HG03135 (cell line): ENCODE measurements around the gene B3GLCT.
A peak's percentile ranks its signal among the peaks of the same experiment; 100 is the strongest.
"Not testable (repeated sequence)": the region's sequence is repeated elsewhere in the genome, so short reads cannot be mapped to it uniquely, and the experiment has no call there.

Experiments used
- ATAC-seq: cut with Tn5 transposase; IDR thresholded peaks from one replicate; pipeline ENCODE4 v1.9.1; 2021; ENCODE audit warnings: mild to moderate bottlenecking, moderate library complexity; ENCODE audit not compliant: unreplicated experiment

Gene B3GLCT

DNA sequence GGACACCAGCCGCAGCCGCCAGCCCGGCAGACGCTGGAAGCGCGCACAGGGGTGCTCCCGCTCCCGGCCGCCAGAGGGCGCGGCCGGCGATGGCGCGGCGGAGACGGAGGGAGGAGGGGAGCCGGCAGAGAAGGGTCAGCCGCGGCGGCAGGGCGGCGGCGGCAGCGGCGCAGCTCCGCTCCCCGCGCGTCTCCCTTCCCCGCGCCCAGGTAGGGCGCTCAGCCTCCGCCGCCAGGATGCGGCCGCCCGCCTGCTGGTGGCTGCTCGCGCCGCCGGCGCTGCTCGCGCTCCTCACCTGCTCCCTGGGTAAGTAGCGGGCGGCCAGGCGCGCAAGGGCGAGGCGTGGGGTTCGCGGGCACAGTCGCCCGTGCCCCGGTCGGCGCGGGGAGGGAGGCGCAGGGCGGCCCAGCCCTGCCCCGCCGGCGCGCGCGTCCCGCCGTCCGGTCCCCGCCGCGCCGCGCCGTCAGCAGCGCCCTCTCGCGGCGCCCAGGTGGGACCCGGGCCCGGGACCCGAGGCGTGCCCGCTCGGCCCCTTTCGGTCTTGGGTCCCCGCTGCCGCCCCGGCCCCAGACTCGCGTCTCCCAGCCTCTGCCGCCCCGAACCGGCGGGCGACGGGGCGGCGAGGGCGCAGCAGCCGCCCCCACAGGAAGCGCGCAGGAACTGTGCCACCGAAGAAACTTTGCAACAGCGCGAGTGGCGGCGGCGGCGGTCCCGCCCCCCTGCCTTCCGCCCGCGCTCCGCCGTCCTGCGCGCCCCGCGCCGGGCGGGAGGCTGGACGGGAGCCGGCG lies at the start of gene B3GLCT:
Gene B3GLCT (plus strand): TSS at position 127 of the 788 bp plus-strand sequence. CDS start 110 bp downstream, at position 237.
- ATAC-seq = peak; percentile 83

DNA sequence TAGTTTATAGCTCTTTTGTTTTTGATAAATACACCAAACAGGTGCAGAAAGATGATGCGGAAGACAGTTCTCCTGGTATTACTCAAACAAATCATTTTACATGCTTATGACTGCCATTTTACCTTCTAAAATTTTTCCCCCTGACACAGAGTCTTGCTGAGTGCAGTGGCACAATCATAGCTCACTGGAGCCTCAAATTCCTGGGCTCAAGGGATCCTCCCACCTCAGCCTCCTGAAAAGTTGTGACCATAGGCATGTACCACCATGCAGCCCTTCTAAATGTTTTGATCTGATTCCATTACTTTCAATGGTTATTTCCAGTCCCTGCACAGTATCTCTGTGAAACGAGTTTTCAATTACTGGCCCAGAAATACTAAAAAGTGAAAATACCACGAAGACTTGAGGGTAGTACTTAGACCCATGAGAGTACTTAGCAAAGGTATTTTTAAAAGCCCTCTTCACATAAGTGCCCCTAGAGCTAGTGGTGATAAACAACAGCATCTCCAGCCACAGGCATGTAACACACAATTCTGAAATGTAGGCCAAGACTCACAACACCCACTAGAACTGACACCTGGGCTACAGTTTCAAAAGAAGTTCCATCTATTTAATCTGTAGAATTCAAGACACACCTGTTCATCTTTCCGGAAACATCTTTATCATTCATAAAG lies 49.3 kb upstream of the B3GLCT start:
- ATAC-seq = no peak

GRCh38 chr13:31151837-31152236 lies 47.9 kb upstream of the B3GLCT start:
- ATAC-seq = no peak

DNA sequence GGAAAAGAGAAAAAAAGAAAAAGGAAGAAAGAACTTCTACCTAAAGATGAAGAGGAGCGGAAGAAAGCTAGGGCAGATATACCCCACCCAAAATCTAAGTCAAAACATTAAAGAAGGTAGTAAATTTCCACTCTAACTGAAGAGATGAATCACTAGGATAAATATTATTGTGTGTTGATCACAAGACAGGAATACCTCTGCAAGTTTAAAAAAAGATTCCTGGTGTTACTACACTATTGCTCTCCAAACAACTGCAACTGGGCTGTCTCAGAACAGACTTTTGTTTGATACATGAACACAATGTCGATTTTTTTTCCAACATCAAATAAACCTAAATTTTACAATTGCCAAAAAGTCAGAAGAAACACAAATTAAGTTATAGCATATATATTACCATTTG lies 44.8 kb upstream of the B3GLCT start:
- no peak for ATAC-seq

DNA sequence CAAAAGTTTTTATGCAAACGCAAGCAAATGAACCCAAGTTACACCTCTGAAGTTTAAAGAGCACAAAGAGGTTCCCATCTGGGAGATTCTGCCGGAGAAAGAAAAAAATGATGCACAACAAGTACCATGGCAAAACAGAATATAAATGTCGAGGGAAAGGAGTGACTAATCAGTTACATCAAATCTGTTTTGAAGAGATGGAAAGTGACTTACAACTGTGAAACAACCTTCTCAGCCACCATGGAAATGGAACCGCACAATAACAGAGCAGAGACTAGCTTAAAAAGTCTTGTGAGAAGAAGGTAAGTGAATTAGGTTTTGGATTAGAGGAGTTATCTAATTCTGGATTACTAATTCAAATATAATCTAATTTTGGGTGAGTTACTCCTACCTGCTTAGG lies 40.5 kb upstream of the B3GLCT start:
- no peak for ATAC-seq

GRCh38 chr13:31160857-31161556 lies 38.8 kb upstream of the B3GLCT start:
- ATAC-seq = peak; percentile 21

DNA sequence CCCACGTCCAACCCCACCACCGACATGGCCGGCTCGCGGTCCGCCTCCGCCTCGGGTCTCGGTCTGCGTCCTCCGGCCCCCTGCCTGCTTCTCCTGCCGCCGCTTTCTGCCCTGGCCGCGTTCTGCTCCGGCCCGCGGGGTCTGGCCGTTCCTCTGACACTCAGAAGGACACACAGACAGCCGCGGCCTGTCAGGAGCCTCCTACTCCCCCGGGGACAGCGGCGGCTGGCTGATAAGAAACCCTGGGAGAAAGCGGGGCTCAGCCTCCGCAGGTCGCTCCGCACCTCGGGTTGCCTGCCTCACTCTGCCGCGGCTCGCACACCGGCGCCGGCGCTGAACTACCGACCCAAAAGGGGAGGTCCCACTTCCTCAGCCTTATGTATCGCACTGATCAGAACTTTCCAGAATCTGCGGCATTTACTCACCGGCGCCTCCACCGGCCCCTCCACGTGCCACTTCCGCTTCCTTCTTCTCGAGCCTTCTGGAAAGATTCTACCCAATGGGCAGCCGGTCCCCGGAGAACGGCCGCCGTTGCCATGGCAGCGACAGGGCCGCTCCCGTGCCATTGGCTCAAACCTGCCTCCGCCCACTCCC lies 38.1 kb upstream of the B3GLCT start, which contains the start of gene HSPH1:
Gene HSPH1 (minus strand): TSS at position 348 of the 594 bp plus-strand sequence. CDS start 322 bp downstream, at position 26.
- ATAC-seq = peak; percentile 80

GRCh38 chr13:31162151-31163008 lies 37.4 kb upstream of the B3GLCT start:
- ATAC-seq = peak; percentile 82

DNA sequence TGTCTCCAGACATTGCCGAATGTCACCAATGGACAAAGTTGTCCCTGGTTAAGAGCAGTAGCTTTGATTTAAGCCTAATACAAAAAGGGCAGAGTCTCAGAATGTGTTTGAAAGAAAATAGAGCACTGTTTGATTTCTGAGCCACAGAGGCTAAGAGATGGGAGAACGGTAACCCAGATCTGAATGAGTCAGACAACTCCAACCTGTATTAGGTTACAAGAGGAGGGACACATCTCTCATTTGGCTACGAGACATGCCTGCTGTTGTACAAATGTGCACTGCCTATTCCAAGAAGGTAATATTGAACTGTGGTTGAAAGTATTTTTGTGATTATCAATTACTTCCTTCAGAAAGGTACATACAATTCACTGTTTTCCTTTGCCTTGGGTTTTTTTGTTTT lies 33.2 kb upstream of the B3GLCT start:
- ATAC-seq = no peak

DNA sequence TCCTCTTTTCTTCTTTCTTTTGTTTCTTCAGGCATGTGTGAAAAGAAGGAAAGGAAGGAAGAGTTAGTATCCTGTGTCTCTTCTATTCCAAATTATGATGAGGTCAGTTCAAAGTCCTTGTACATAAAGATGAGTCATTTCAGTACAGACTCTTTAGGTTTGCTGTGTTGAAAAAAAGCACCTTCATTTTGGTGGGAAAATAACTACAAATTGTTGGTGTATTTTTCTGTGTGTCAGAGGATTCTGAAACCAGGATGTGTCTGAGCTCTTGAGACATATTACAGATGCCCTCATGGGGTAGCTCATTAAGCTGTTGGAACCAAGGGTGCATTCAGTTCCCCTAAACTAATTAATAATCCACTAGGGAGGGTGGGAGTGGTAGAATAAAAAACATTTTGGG lies 32.3 kb upstream of the B3GLCT start:
- ATAC-seq = peak; percentile 58

DNA sequence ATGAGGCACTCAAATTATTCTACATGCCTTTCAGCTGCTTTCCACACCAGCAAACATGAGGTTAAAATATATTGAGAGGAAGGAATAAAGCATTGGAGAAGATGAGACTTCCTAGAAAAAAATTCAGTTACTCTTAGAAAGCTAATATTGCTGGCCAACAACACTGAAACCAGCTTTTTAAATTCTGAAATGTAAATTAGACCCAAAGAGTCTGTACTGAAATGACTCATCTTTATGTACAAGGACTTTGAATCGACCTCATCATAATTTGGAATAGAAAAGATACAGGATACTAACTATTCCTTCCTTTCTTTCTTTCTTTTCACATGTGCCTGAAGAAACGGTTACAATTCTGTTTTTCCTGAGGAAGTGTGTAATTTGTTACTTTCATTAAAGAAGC lies 31.6 kb upstream of the B3GLCT start:
- peak; percentile 63 for ATAC-seq

DNA sequence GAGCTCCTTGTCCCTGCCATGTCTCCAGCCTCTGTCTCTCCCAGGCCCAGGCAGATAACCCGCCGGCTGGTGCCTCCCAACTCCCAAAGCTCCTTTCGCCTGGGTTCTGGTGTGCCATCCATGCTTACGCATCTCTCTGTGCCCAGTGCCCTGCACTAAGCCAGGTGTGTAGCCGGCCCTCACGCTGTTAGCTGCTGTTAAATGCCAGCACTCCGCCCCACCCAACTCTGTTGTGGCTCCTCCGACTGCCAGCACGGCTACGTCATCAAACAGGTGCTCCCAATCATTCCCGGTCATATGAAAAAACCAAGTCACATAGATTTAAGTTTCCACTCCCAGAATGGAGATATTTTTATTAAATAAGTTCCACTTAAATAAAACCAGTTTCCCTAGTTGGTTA lies 31.0 kb upstream of the B3GLCT start:
- ATAC-seq = no peak

GRCh38 chr13:31172001-31172400 lies 27.8 kb upstream of the B3GLCT start:
- no peak for ATAC-seq

- no peak for ATAC-seq
These were observed 27.2 kb upstream of the B3GLCT start for GRCh38 chr13:31172535-31172934.

GRCh38 chr13:31174018-31174417 lies 25.8 kb upstream of the B3GLCT start:
- ATAC-seq = no peak

DNA sequence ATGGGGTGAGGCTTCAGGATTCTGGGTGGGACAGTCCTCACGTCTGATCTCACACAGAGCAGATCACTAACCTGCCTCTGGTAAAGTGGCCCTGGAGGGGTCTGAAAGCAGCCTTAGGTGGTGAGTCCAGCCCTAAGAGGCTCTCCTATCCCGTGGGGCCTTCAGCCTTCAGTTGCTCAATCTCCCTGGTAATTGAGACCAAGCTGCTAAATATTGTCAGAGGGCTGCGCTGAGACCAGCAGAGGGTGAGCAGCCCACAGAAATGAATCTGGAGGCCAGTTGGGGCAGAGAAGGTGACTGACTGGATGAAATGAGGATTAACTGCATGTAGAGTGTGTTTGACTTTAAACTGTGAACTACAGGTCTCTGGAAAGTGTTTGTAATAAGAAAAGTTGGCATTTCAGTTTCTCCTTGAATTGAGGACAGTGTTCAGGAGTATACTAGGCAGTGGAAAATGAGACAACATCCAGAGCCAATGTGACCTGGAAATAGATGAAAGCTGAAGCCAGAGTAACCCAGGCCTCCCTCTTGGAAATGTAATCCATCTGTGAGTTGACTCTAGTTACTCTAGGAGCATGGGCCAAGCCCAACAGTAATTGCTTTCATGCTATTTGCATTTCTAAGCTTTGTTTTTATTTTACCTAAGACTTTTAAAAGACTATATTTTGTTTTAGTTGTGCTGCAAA lies 23.8 kb upstream of the B3GLCT start:
- no peak for ATAC-seq

- not testable (repeated sequence) for ATAC-seq
These were observed 21.8 kb upstream of the B3GLCT start for GRCh38 chr13:31177813-31178495.

GRCh38 chr13:31179241-31179640 lies 20.5 kb upstream of the B3GLCT start:
- no peak for ATAC-seq

DNA sequence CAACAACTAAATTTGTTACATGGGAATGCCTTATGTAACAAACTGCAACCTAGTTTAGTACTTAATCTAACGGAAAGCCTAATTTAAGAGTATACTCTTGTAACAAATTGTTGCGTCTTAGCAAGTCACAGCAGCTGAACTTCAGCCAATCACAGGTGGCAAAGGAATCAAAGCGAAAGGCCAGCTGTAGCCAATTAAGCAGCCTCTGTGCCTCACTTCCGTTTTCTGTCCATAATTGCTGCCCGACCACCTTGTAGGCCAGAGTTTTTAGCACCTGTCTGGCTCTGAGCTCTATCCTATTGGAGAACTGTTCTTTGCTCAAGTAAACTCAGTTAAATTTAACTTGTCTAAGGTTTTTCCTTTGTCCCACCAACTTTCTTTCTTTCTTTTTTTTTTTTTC lies 20.0 kb upstream of the B3GLCT start:
- no peak for ATAC-seq
